Activated naive CD4-positive, alpha-beta T cell treated with anti-CD3 and anti-CD28 coated beads, Interleukin-2, amount 10 ng/mL, durations not matched to agents 7 days and 5 days (primary cell): ENCODE measurements around the gene CTNNA2.

Source experiments
- CTCF ChIA-PET: fragments of 350-600 bp; sonication (Branson Sonifier 250); formaldehyde crosslinking; loops from one replicate; lab custom pipeline; 2021; ENCODE audit warnings: antibody characterized with exemption; lab: Charles Lee
- DNase-seq: peaks from one replicate; pipeline ENCODE4 v3.0.0-alpha.2; 2020
- H3K27ac Mint-ChIP-seq: one replicate; pipeline ENCODE4 v1.8.0; 2021; ENCODE audit warnings: mild to moderate bottlenecking, moderate library complexity, mixed read lengths
- H3K27me3 Mint-ChIP-seq: one replicate; pipeline ENCODE4 v1.8.0; 2021; ENCODE audit warnings: mild to moderate bottlenecking, mixed read lengths
- H3K36me3 Mint-ChIP-seq: one replicate; pipeline ENCODE4 v1.8.0; 2021; ENCODE audit warnings: mixed read lengths
- H3K4me1 Mint-ChIP-seq: one replicate; pipeline ENCODE4 v1.8.0; 2021; ENCODE audit warnings: mixed read lengths
- H3K4me3 Mint-ChIP-seq: one replicate; pipeline ENCODE4 v1.8.0; 2021; ENCODE audit warnings: mild to moderate bottlenecking, moderate library complexity, mixed read lengths
- H3K9me3 Mint-ChIP-seq: one replicate; pipeline ENCODE4 v1.8.0; 2021; ENCODE audit warnings: mixed read lengths

CTNNA2 gene

GRCh38 chr2:79758749-79759282 lies 246.0 kb downstream of the CTNNA2 start:
- H3K36me3 Mint-ChIP-seq, result no peaks in the 10 kb centered on the region
- no peaks in the 10 kb centered on the region for H3K4me1 Mint-ChIP-seq
- no peak for DNase-seq
- CTCF ChIA-PET, result no interaction called here
- H3K27me3 Mint-ChIP-seq, result no peaks in the 10 kb centered on the region
- H3K9me3 Mint-ChIP-seq, result peaks cover 3% of the 10 kb centered on the region
- H3K27ac Mint-ChIP-seq, result no peak overlapping the region
- no peak overlapping the region for H3K4me3 Mint-ChIP-seq

GRCh38 chr2:79770926-79771325 lies 258.1 kb downstream of the CTNNA2 start:
- no peak overlapping the region for H3K27ac Mint-ChIP-seq
- peaks cover 3% of the 10 kb centered on the region for H3K9me3 Mint-ChIP-seq
- no peak overlapping the region for H3K4me3 Mint-ChIP-seq
- CTCF ChIA-PET, result no interaction called here
- H3K27me3 Mint-ChIP-seq, result no peaks in the 10 kb centered on the region
- no peak for DNase-seq
- H3K4me1 Mint-ChIP-seq, result no peaks in the 10 kb centered on the region
- H3K36me3 Mint-ChIP-seq, result no peaks in the 10 kb centered on the region

DNA sequence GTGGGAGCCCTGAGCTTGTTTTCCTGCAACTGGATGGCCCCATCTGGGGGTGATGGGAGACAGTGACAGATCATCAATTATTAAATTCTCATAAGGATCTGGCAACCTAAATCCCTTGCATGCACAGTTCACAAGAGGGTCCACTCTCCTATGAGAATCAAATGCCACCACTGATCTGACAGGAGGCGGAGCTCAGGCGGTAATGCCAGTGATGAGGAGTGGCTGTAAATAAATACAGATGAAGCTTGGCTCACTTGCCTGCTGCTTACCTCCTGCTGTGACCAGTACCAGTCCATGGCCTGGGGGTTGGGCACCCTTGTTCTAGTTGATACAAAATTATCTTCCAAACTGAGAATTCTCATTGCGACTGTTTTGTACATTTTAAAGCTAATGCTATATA lies 258.6 kb downstream of the CTNNA2 start:
- H3K9me3 Mint-ChIP-seq, result peaks cover 3% of the 10 kb centered on the region
- H3K27me3 Mint-ChIP-seq, result no peaks in the 10 kb centered on the region
- CTCF ChIA-PET, result no interaction called here
- H3K4me3 Mint-ChIP-seq, result no peak overlapping the region
- no peak overlapping the region for H3K27ac Mint-ChIP-seq
- no peaks in the 10 kb centered on the region for H3K36me3 Mint-ChIP-seq
- no peaks in the 10 kb centered on the region for H3K4me1 Mint-ChIP-seq
- no peak for DNase-seq

GRCh38 chr2:79774016-79774415 lies 261.2 kb downstream of the CTNNA2 start:
- Mint-ChIP-seq H3K9me3 (no peaks in the 10 kb centered on the region), H3K27me3 (no peaks in the 10 kb centered on the region), H3K36me3 (no peaks in the 10 kb centered on the region), H3K27ac (no peak overlapping the region), H3K4me3 (no peak overlapping the region), H3K4me1 (no peaks in the 10 kb centered on the region)
- CTCF ChIA-PET, result no interaction called here
- DNase-seq, result no peak

DNA sequence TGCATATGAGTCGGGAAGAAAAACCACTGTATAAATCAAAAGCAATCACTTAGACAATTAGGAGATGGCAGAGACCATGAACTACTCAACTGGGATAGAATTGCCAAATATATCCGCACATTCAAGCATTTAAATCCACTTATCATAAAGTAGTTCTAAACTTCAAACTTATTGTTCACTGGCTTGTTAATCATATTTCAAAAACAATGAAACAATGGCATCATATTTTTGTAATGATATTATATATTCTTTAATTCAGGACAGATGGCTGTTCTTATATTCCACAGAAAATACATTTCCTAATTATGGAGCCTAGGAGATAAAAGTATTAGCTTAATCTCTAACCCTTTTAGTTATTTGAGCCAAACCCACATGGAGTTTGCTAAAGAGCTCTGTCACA lies 263.6 kb downstream of the CTNNA2 start:
- Mint-ChIP-seq H3K9me3 (no peaks in the 10 kb centered on the region), H3K36me3 (no peaks in the 10 kb centered on the region), H3K27ac (no peak overlapping the region), H3K4me3 (no peak overlapping the region), H3K27me3 (no peaks in the 10 kb centered on the region), H3K4me1 (no peaks in the 10 kb centered on the region)
- CTCF ChIA-PET, result no interaction called here
- no peak for DNase-seq

DNA sequence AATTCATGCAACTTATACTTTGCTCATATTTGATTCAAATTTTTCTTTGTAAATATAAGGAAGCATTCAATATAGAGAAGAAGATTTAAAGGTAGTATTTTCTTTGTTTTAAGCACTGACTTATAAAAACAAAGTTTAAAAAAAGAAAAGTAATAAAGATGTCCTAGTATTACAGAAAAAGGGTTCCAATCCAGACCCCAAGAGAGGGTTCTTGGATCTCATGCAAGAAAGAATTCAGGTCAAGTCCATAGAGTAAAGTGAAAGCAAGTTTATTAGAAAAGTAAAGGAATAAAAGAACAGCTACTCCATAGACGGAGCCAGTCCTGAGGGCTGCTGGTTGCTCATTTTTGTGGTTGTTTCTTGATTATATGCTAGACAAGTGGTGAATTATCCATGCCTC lies 267.9 kb downstream of the CTNNA2 start:
- no peak overlapping the region for H3K27ac Mint-ChIP-seq
- no peak overlapping the region for H3K4me3 Mint-ChIP-seq
- peaks cover 2% of the 10 kb centered on the region for H3K9me3 Mint-ChIP-seq
- H3K27me3 Mint-ChIP-seq, result no peaks in the 10 kb centered on the region
- DNase-seq, result no peak
- no peaks in the 10 kb centered on the region for H3K36me3 Mint-ChIP-seq
- no peaks in the 10 kb centered on the region for H3K4me1 Mint-ChIP-seq
- CTCF ChIA-PET, result no interaction called here

DNA sequence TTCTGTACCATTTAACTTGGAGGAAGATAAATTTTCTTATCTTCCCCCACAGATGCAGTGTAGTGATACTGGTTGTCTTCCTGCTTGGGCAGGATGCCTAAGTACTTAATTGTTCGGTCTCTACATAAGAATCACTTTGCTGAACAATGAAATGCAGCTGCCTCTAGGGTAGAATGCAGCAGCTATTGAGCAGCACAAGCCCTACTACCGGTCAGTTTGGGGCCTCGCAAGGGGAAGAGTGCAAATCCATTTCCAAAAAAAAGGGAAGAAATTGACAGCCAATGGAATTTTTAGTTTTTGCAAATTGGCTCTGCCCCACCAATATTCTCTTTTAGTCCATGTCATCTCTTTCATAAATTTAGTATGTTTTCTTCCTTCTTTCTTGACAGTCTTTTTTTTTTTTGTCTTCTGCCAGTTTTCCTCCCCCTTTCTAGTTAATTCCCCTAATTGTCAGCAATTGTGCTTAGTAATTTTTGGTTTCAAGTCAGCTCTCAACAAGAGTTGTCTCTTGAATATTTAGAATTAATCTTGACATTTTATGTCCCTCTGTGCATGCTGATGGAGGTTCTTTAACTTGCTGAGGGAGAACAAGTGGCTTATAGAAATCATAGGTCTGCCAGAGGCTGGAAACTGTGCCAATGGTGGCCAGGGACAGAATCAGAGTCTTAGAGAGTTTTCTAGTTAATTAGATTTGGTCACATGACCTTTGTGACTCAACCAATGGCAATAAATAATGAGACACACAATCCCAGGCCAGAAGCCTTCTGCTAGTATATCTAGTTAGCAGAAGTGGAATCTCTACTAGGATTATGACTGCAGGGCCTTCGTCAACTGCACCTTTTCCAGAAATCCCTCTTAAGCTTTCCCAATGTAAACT lies 270.0 kb downstream of the CTNNA2 start:
- CTCF ChIA-PET, result no interaction called here
- H3K4me1 Mint-ChIP-seq, result no peaks in the 10 kb centered on the region
- no peak overlapping the region for H3K27ac Mint-ChIP-seq
- no peaks in the 10 kb centered on the region for H3K36me3 Mint-ChIP-seq
- H3K9me3 Mint-ChIP-seq, result peaks cover 4% of the 10 kb centered on the region
- H3K4me3 Mint-ChIP-seq, result no peak overlapping the region
- no peak for DNase-seq
- no peaks in the 10 kb centered on the region for H3K27me3 Mint-ChIP-seq

GRCh38 chr2:79788952-79789651 lies 276.3 kb downstream of the CTNNA2 start:
- Mint-ChIP-seq H3K36me3 (no peaks in the 10 kb centered on the region), H3K9me3 (peaks cover 4% of the 10 kb centered on the region), H3K27me3 (no peaks in the 10 kb centered on the region), H3K4me1 (no peaks in the 10 kb centered on the region), H3K4me3 (no peak overlapping the region), H3K27ac (no peak overlapping the region)
- no peak for DNase-seq
- CTCF ChIA-PET, result no interaction called here

DNA sequence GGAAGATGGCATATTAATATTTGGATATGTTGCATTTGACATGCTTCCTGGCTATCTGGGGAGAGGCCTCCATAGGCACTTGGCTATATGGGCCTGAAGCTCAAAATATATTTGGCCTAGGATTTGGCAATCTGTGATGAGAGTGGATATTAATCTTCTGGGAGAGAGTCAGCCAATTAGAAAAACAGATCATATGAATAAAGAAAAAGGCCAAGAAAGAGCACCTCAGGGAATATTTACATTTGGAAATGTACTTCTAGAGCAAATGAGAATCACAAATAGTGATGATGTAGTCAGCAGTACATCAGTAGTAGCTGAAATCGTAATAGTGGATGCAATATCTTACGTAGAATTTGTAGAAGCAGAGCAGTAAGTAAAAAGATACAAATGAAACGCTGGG lies 277.0 kb downstream of the CTNNA2 start:
- DNase-seq, result no peak
- Mint-ChIP-seq H3K27ac (no peak overlapping the region), H3K27me3 (no peaks in the 10 kb centered on the region), H3K9me3 (peaks cover 4% of the 10 kb centered on the region), H3K4me1 (no peaks in the 10 kb centered on the region), H3K4me3 (no peak overlapping the region), H3K36me3 (no peaks in the 10 kb centered on the region)
- CTCF ChIA-PET, result no interaction called here

- H3K36me3 Mint-ChIP-seq, result no peaks in the 10 kb centered on the region
Observed at GRCh38 chr2:79792090-79792489, 279.2 kb downstream of the CTNNA2 start.

DNA sequence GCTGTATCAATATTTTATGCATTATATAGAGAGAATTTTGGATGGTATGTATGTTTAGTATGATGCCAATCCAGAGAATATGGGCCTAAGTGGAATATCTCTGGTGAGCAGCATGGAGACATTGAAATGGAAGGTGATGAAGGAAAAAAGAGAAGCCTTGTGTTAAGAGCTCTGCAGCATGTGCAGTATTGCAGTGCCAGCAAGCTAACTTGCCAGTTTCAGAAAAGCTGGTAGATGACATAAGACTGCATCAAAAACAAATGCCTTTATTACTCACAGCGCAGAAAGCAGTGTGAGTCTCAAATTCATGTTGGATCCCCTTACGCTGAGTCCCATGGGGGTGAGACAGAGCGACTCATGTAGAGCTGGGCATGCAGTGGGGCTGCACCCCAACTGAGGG lies 280.2 kb downstream of the CTNNA2 start:
- DNase-seq, result no peak
- H3K36me3 Mint-ChIP-seq, result no peaks in the 10 kb centered on the region
- H3K27ac Mint-ChIP-seq, result no peak overlapping the region
- no peaks in the 10 kb centered on the region for H3K27me3 Mint-ChIP-seq
- H3K4me1 Mint-ChIP-seq, result no peaks in the 10 kb centered on the region
- CTCF ChIA-PET, result no interaction called here
- H3K9me3 Mint-ChIP-seq, result no peaks in the 10 kb centered on the region
- H3K4me3 Mint-ChIP-seq, result no peak overlapping the region

More at GRCh38 chr2:79792090-79792489, 279.2 kb downstream of the CTNNA2 start:
- H3K4me1 Mint-ChIP-seq, result no peaks in the 10 kb centered on the region
- no peak overlapping the region for H3K4me3 Mint-ChIP-seq
- CTCF ChIA-PET, result no interaction called here
- H3K9me3 Mint-ChIP-seq, result no peaks in the 10 kb centered on the region
- no peak overlapping the region for H3K27ac Mint-ChIP-seq
- DNase-seq, result no peak
- no peaks in the 10 kb centered on the region for H3K27me3 Mint-ChIP-seq

DNA sequence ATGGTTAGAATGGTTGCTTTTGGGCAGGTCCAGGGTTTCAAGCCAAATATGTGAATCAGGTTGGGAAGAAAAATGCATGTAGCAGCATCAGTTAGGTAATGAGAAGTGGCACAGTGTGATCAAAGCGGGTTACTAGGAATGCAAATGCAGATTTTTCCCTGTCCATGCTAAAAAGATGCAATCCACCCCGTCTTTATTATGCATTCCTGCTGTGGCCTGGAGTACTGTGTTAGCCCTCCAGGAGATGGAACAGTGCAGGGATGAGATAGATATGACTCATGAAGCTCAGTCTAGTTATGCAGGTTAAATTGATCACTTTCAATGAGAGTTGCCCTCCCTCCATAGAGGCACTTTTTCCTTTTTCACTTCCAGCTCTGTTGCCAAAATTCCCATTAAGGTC lies 283.8 kb downstream of the CTNNA2 start:
- Mint-ChIP-seq H3K36me3 (no peaks in the 10 kb centered on the region), H3K4me3 (no peak overlapping the region), H3K27ac (no peak overlapping the region), H3K27me3 (no peaks in the 10 kb centered on the region), H3K4me1 (no peaks in the 10 kb centered on the region), H3K9me3 (no peaks in the 10 kb centered on the region)
- no peak for DNase-seq
- CTCF ChIA-PET, result no interaction called here

DNA sequence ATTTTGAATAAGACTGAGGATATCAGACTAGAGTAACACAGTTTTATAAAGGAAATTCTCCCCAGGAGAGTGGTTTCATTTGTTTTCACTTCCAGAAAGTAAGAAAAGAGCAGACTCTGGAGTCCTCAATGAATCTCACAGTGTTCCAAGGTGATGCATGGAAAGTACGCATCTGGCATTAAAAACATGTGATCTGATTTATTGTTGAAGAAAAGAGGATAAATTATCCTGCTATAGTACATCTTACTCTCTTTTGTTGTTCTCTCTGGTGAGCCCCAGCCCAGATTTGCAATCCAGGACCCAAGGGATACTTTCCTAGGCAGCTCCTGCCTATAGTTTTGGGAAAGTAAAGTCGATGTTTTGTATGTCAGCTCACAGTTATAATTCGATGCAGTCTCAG lies 285.9 kb downstream of the CTNNA2 start:
- CTCF ChIA-PET, result no interaction called here
- Mint-ChIP-seq H3K27ac (no peak overlapping the region), H3K9me3 (no peaks in the 10 kb centered on the region), H3K36me3 (no peaks in the 10 kb centered on the region), H3K4me1 (no peaks in the 10 kb centered on the region), H3K27me3 (no peaks in the 10 kb centered on the region), H3K4me3 (no peak overlapping the region)
- DNase-seq, result no peak

DNA sequence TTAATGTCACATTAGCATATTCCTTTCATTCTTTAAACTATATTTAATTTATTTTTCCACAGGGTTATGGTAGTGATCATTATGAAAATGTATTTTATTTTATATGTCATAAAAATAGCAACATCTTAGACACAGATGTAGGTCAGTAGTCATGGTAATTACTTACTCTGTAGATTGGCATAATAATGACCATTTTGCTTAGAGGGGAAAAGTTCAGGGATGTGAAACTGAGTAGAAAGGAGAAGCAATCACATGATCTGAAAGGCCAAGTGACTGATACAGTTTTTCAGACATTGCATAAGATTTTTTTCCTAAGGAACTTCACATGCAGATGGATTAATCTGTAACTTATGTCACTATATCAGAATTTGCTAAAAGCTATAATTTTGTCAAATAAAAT lies 286.9 kb downstream of the CTNNA2 start:
- H3K27me3 Mint-ChIP-seq, result no peaks in the 10 kb centered on the region
- H3K27ac Mint-ChIP-seq, result no peak overlapping the region
- no peaks in the 10 kb centered on the region for H3K9me3 Mint-ChIP-seq
- no peaks in the 10 kb centered on the region for H3K36me3 Mint-ChIP-seq
- DNase-seq, result no peak
- CTCF ChIA-PET, result no interaction called here
- no peak overlapping the region for H3K4me3 Mint-ChIP-seq
- H3K4me1 Mint-ChIP-seq, result no peaks in the 10 kb centered on the region

DNA sequence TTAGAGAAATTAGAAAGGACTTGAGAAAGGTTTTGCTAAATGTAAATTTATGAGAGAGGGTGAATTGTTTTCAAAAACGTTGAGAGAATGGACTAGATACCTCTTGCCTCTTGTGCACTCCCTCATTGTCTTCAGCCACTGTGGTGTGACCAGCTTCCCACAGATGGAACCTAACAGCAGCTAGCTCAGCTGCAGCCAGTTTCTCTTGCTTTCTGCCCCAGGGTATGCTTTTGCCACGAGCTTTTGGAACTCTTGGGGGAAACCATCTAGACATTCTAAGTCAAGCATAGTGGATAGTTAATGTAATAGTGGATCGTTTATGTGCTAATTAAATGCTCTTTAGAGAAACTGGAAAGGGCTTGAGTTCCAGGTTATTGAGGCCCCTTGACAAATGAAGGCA lies 288.2 kb downstream of the CTNNA2 start:
- CTCF ChIA-PET, result no interaction called here
- Mint-ChIP-seq H3K9me3 (no peaks in the 10 kb centered on the region), H3K4me3 (no peak overlapping the region), H3K27ac (no peak overlapping the region), H3K36me3 (no peaks in the 10 kb centered on the region), H3K27me3 (no peaks in the 10 kb centered on the region), H3K4me1 (no peaks in the 10 kb centered on the region)
- DNase-seq, result no peak
